HL-60/S4 (cell line): ENCODE results near the gene DBF4.
"Not testable (repeated sequence)": the region's sequence is repeated elsewhere in the genome, so short reads cannot be mapped to it uniquely, and the experiment has no call there.

ENCODE experiments used
- in situ Hi-C: fragments of 300-500 bp; cut with MboI; formaldehyde crosslinking; loops from 2 replicates; pipeline ENCODE4 v1.14.3; 2022; ENCODE audit warnings: low sequenced_read_pairs

DBF4 gene

GRCh38 chr7:87882151-87882937 lies 6.1 kb downstream of the DBF4 start:
- in situ Hi-C loops = loop anchor here (10.0 kb wide), 1 partner anchor 78 kb away; no protein-coding TSS in a partner anchor

- in situ Hi-C loops = loop anchor here (10.0 kb wide), 1 partner anchor 80 kb away; no protein-coding TSS in a partner anchor
Measured at GRCh38 chr7:87885018-87885417, 8.7 kb downstream of the DBF4 start.

- in situ Hi-C loops = loop anchor here (10.0 kb wide), 1 partner anchor 82 kb away; no protein-coding TSS in a partner anchor
Measured at GRCh38 chr7:87886875-87887274, 10.6 kb downstream of the DBF4 start.

GRCh38 chr7:87895363-87895762 lies 19.1 kb downstream of the DBF4 start:
- in situ Hi-C loops = no loop called here

- in situ Hi-C loops = no loop called here
Measured at GRCh38 chr7:87899255-87899654, 23.0 kb downstream of the DBF4 start.

- in situ Hi-C loops = not testable (repeated sequence)
Measured at GRCh38 chr7:87907136-87907906, 31.0 kb downstream of the DBF4 start.

GRCh38 chr7:87908814-87909213 lies 32.5 kb downstream of the DBF4 start:
- in situ Hi-C loops = not testable (repeated sequence)

GRCh38 chr7:87912121-87912520 lies 35.8 kb downstream of the DBF4 start:
- in situ Hi-C loops = no loop called here

GRCh38 chr7:87918740-87919139 lies 42.4 kb downstream of the DBF4 start:
- in situ Hi-C loops = no loop called here

GRCh38 chr7:87919875-87920274 lies 43.6 kb downstream of the DBF4 start:
- in situ Hi-C loops = no loop called here

GRCh38 chr7:87920578-87920977 lies 44.3 kb downstream of the DBF4 start:
- in situ Hi-C loops = no loop called here

- in situ Hi-C loops = not testable (repeated sequence)
Measured at GRCh38 chr7:87922759-87923395, 46.6 kb downstream of the DBF4 start.

- in situ Hi-C loops = no loop called here
Measured at GRCh38 chr7:87926581-87927461, 50.5 kb downstream of the DBF4 start.

- in situ Hi-C loops = no loop called here
Measured at GRCh38 chr7:87933605-87933952, 57.3 kb downstream of the DBF4 start.

- in situ Hi-C loops = no loop called here
Measured at GRCh38 chr7:87933953-87934698, 57.8 kb downstream of the DBF4 start, which contains the start of gene ADAM22. Gene ADAM22 (plus strand): TSS chr7:87934251. CDS start chr7:87934466, 215 bp downstream.

- in situ Hi-C loops = no loop called here
Measured at GRCh38 chr7:87934699-87935383, 58.5 kb downstream of the DBF4 start.

GRCh38 chr7:87935384-87935706 lies 59.1 kb downstream of the DBF4 start:
- in situ Hi-C loops = no loop called here

GRCh38 chr7:87941138-87941537 lies 64.8 kb downstream of the DBF4 start:
- in situ Hi-C loops = no loop called here

GRCh38 chr7:87944547-87944946 lies 68.3 kb downstream of the DBF4 start:
- in situ Hi-C loops = no loop called here
